Kidney (tissue), 14 donors: ENCODE data around the gene TDRD6. TPM values are rescaled to one million over a fixed set of nuclear protein-coding genes. Genes with fewer than 3 reads are reported as not detected.

Experiments used
- DNase-seq, 5 donors: peaks; one replicate each; pipeline ENCODE4 v3.0.0-alpha.2; 2013 to 2020
- FAIRE-seq: peaks from 2 replicates; lab custom pipeline; 2012; peaks lifted over from hg19 to GRCh38; lab: Jason Lieb, UNC
- H3K27ac ChIP-seq, 2 donors: one replicate each; pipeline ENCODE4 v1.7.0; 2013; ENCODE audit warnings: low read depth in 2 of 2, low read length in 2 of 2, inconsistent platforms in 1 of 2
- H3K27me3 ChIP-seq: one replicate; pipeline ENCODE4 v1.7.1; 2013; ENCODE audit warnings: low read length, inconsistent platforms; ENCODE audit not compliant: control insufficient read depth, insufficient read depth
- H3K36me3 ChIP-seq, 3 donors: one replicate each; pipeline versions ENCODE4 v1.7.0 to v1.7.1; 2013; ENCODE audit warnings: low read length in 3 of 3, control low read depth in 1 of 3, inconsistent platforms in 1 of 3; ENCODE audit not compliant: insufficient read depth in 3 of 3, control insufficient read depth in 2 of 3
- H3K4me1 ChIP-seq, 3 donors: one replicate each; pipeline versions ENCODE4 v1.7.0 to v1.7.1; 2013; ENCODE audit warnings: low read length in 3 of 3, inconsistent platforms in 1 of 3, low read depth in 1 of 3; ENCODE audit not compliant: control insufficient read depth in 2 of 3, insufficient read depth in 2 of 3
- H3K4me3 ChIP-seq, 3 donors: one replicate each; pipeline versions ENCODE4 v1.7.0 to v1.8.1; 2013; ENCODE audit warnings: low read length in 3 of 3, control low read depth in 1 of 3, inconsistent platforms in 1 of 3
- H3K9ac ChIP-seq, 3 donors: one replicate each; pipeline versions ENCODE4 v1.7.0 to v1.7.1; 2013; ENCODE audit warnings: low read length in 3 of 3, control low read depth in 1 of 3, inconsistent platforms in 1 of 3
- H3K9me3 ChIP-seq, 3 donors: one replicate each; pipeline versions ENCODE4 v1.7.0 to v1.7.1; 2013; ENCODE audit warnings: low read length in 3 of 3, control low read depth in 1 of 3, inconsistent platforms in 1 of 3; ENCODE audit not compliant: control insufficient read depth in 2 of 3, insufficient read depth in 1 of 3
- CTCF ChIP-seq: IDR thresholded peaks from 3 replicates; pipeline ENCODE4 v1.5.1; 2012; ENCODE audit warnings: mild to moderate bottlenecking, moderate library complexity, borderline replicate concordance; ENCODE audit not compliant: insufficient read depth; ENCODE audit errors: extremely low read depth
- intact Hi-C: fragments of 100-400 bp; cut with DNase I; formaldehyde crosslinking; loops from one replicate; pipeline ENCODE4 v1.11.1; 2022
- polyA plus RNA-seq: library from polyadenylated mRNA; stranded (reverse); fragments of 350-450 nt; fragmentation: Illumina TruSeq; extraction: RNeasy Lipid Tissue Mini Kit (QIAGEN cat#74804); gene quantifications from one replicate; pipeline ENCODE4 v1.2.3, GENCODE V29; 2014; ENCODE audit warnings: low read depth, low replicate concordance; ENCODE audit not compliant: insufficient read depth
- total RNA-seq: library from RNA; stranded (reverse); fragmentation: NEBNext Ultra II Directional; extraction: Animal tissue kit (Norgen Biotek cat#: 25700); gene quantifications from one replicate; pipeline ENCODE4 v1.2.1, GENCODE V29; 2021
- donor health status: control.
- donor health status: control.
- donor health status: control.
- donor health status: control.
- donor health status: control.
- donor health status: DM: yes; HTN: yes; CAD: no.
- donor health status: Normal renal cell carcinoma (clear cell type).

TDRD6 gene
- total and polyA plus RNA-seq, 2 donors from 2014 or later: 0.47 to 0.84 TPM

- H3K9me3 ChIP-seq: no peaks in the 10 kb centered on the region
- no peak overlapping the region for H3K9ac ChIP-seq
- no peaks in the 10 kb centered on the region for H3K27me3 ChIP-seq
- H3K4me3 ChIP-seq: peak overlapping the region; percentile 18 to 46 (median 35)
- H3K36me3 ChIP-seq: no peaks in the 10 kb centered on the region
- intact Hi-C loops: no loop called here
- FAIRE-seq: no peak
- peaks cover 0 to 4% (median 0%) of the 10 kb centered on the region in 3 donors for H3K4me1 ChIP-seq
- no peak for TF ChIP-seq CTCF
- H3K27ac ChIP-seq: no peak overlapping the region
- DNase-seq: peak in 2 of 5 donors; percentile 7 to 16
Observed at GRCh38 chr6:46651006-46651405, 36.7 kb upstream of the TDRD6 start.

- FAIRE-seq (peak; percentile 11), DNase-seq (peak in 1 of 5 donors; percentile 38)
- Histone ChIP-seq H3K9me3 (no peaks in the 10 kb centered on the region), H3K36me3 (no peaks in the 10 kb centered on the region), H3K4me3 (peak overlapping the region; percentile 93 to 98 (median 93)), H3K4me1 (peaks cover 0 to 4% (median 0%) of the 10 kb centered on the region in 3 donors), H3K9ac (peak overlapping the region in 2 of 3 donors; percentile 78 to 87), H3K27ac (peak overlapping the region in 1 of 2 donors; percentile 95), H3K27me3 (no peaks in the 10 kb centered on the region)
- intact Hi-C loops: no loop called here
- no peak for TF ChIP-seq CTCF
Observed at GRCh38 chr6:46651816-46652215, 35.9 kb upstream of the TDRD6 start.

GRCh38 chr6:46652232-46652602, 35.5 kb upstream of the TDRD6 start:
- DNase-seq (no peak), FAIRE-seq (no peak)
- intact Hi-C loops: no loop called here
- Histone ChIP-seq H3K36me3 (no peaks in the 10 kb centered on the region), H3K9me3 (no peaks in the 10 kb centered on the region), H3K4me3 (peak overlapping the region; percentile 93 to 98 (median 93)), H3K27me3 (no peaks in the 10 kb centered on the region), H3K27ac (peak overlapping the region; percentile 87 to 95), H3K9ac (peak overlapping the region; percentile 78 to 87 (median 83)), H3K4me1 (peaks cover 0 to 4% (median 0%) of the 10 kb centered on the region in 3 donors)
- TF ChIP-seq CTCF: no peak
